ENCODE data around the gene CCDC85B.

Gene CCDC85B

GRCh38 chr11:65857853-65858680 lies 32.4 kb upstream of the CCDC85B start, which contains the start of gene CFL1:
CFL1 (minus strand) TSS chr11:65858180; CDS start chr11:65858099, 81 bp downstream.
- DNase-seq = peak; percentile 99

- DNase-seq = no peak
Observed at GRCh38 chr11:65858681-65859087, 31.8 kb upstream of the CCDC85B start.

- DNase-seq = peak; percentile 99
Observed at GRCh38 chr11:65859095-65859811, 31.2 kb upstream of the CCDC85B start.

- DNase-seq = no peak
Observed at GRCh38 chr11:65859812-65860277, 30.6 kb upstream of the CCDC85B start.

- DNase-seq = peak; percentile 99
Observed at GRCh38 chr11:65860278-65861164, 30.0 kb upstream of the CCDC85B start, which contains the start of gene MUS81. MUS81 (plus strand) TSS chr11:65860433; CDS start chr11:65860754, 321 bp downstream.

- DNase-seq = no peak
Observed at GRCh38 chr11:65861165-65861505, 29.3 kb upstream of the CCDC85B start.

GRCh38 chr11:65861533-65862183 lies 28.8 kb upstream of the CCDC85B start:
- peak; percentile 61 for DNase-seq

- DNase-seq = peak; percentile 59
Observed at GRCh38 chr11:65862191-65862735, 28.2 kb upstream of the CCDC85B start.

GRCh38 chr11:65862941-65863888 lies 27.3 kb upstream of the CCDC85B start:
- DNase-seq = peak; percentile 58

GRCh38 chr11:65863889-65864705 lies 26.4 kb upstream of the CCDC85B start:
- peak; percentile 57 for DNase-seq

GRCh38 chr11:65864706-65865471 lies 25.6 kb upstream of the CCDC85B start:
- DNase-seq = peak; percentile 53

- no peak for DNase-seq
Observed at GRCh38 chr11:65865550-65866172, 24.8 kb upstream of the CCDC85B start.

GRCh38 chr11:65866509-65867283 lies 23.8 kb upstream of the CCDC85B start:
- DNase-seq = no peak

GRCh38 chr11:65867284-65868071 lies 23.0 kb upstream of the CCDC85B start:
- no peak for DNase-seq

GRCh38 chr11:65868076-65868667 lies 22.3 kb upstream of the CCDC85B start:
- peak; percentile 77 for DNase-seq

GRCh38 chr11:65868907-65869306 lies 21.6 kb upstream of the CCDC85B start:
- DNase-seq = no peak
